HepG2 (cell line): ENCODE results near the gene CAPZB. TPM values are rescaled to one million over a fixed set of nuclear protein-coding genes. Genes with fewer than 3 reads are reported as not detected.

Source experiments
- ATAC-seq: fragments of 200-7000 bp; cut with Tn5 transposase; 3 replicates; pipeline ENCODE4 v1.9.1; 2020; ENCODE audit warnings: mild to moderate bottlenecking, moderate library complexity
- BruUV-seq: library from RNA; stranded (reverse); fragments of 400-500 nt; replicated peaks from 2 replicates; lab custom pipeline; 2021; lab: Mats Ljungman, UMichigan
- CTCF ChIA-PET: fragments of 300-600 bp; formaldehyde crosslinking; extraction: SDS; loops from one replicate; lab custom pipeline; 2021; ENCODE audit warnings: low total read pairs, inconsistent platforms, low intra/inter-chr PET ratio; lab: Yijun Ruan, JAX
- POLR2A ChIA-PET: fragments of 350-600 bp; sonication (Branson Sonifier 250); formaldehyde crosslinking; loops from one replicate; lab custom pipeline; 2020; ENCODE audit warnings: antibody characterized with exemption, inconsistent platforms; lab: Yijun Ruan, JAX
- DNase-seq: peaks from one replicate; pipeline ENCODE4 v3.0.0-alpha.2; 2015; ENCODE audit warnings: low spot score
- FAIRE-seq: peaks from 3 replicates; lab custom pipeline; 2011; peaks lifted over from hg19 to GRCh38; lab: Jason Lieb, UNC
- H2AFZ ChIP-seq: one replicate; pipeline ENCODE4 v1.6.1; 2011; ENCODE audit warnings: low read length, inconsistent platforms
- H3K27ac ChIP-seq: fragments of 300-600 bp; 3 replicates; pipeline ENCODE4 v1.8.0; 2011; ENCODE audit warnings: mixed run types, mild to moderate bottlenecking, mixed read lengths, low read length, inconsistent platforms; ENCODE audit not compliant: insufficient read depth; ENCODE audit errors: extremely low read length
- H3K27me3 ChIP-seq, 2 experiments: fragments of 200-600 bp in 1 of 2; 2 replicates in 1 of 2; 3 replicates in 1 of 2; pipeline versions ENCODE4 v1.6.0 to v1.8.0; 2011; ENCODE audit warnings: low read length in 2 of 2, mild to moderate bottlenecking in 2 of 2, moderate library complexity in 2 of 2, inconsistent platforms in 1 of 2; ENCODE audit not compliant: insufficient read depth in 2 of 2, control insufficient read depth in 1 of 2
- H3K36me3 ChIP-seq, 2 experiments: fragments of 200-600 bp in 1 of 2; replicated peaks in 1 of 2; 2 replicates in 1 of 2; 3 replicates in 1 of 2; pipeline versions ENCODE4 v1.5.1 to v1.8.0; 2011; ENCODE audit warnings: low read length in 2 of 2, inconsistent platforms in 1 of 2; ENCODE audit not compliant: insufficient read depth in 2 of 2, control insufficient read depth in 1 of 2
- H3K4me1 ChIP-seq: 2 replicates; pipeline ENCODE4 v1.5.1; 2012; ENCODE audit warnings: low read length, inconsistent platforms; ENCODE audit not compliant: insufficient read depth
- H3K4me2 ChIP-seq: 2 replicates; pipeline ENCODE4 v1.6.0; 2011; ENCODE audit warnings: low read depth, low read length, inconsistent platforms
- H3K4me3 ChIP-seq, 3 experiments: fragments of 200-600 bp in 1 of 3; sonication (generic), shearing (Covaris generic) in 1 of 3; replicated peaks in 1 of 3; 2 replicates each; pipeline ENCODE4 v1.5.1; 2011 to 2016; ENCODE audit warnings: low read length in 3 of 3, inconsistent platforms in 2 of 3, low read depth in 2 of 3, mild to moderate bottlenecking in 2 of 3, control low read depth in 1 of 3, mixed read lengths in 1 of 3; ENCODE audit not compliant: insufficient read depth in 1 of 3
- H3K79me2 ChIP-seq: one replicate; pipeline ENCODE4 v1.6.1; 2011; ENCODE audit warnings: low read length, inconsistent platforms; ENCODE audit not compliant: insufficient read depth
- H3K9ac ChIP-seq: 2 replicates; pipeline ENCODE4 v1.6.0; 2011; ENCODE audit warnings: mild to moderate bottlenecking, low read depth, low read length, inconsistent platforms; ENCODE audit not compliant: insufficient read depth
- H3K9me3 ChIP-seq: 2 replicates; pipeline ENCODE4 v1.5.1; 2012; ENCODE audit warnings: mild to moderate bottlenecking, low read length
- H4K20me1 ChIP-seq: 2 replicates; pipeline ENCODE4 v1.6.0; 2011; ENCODE audit warnings: inconsistent platforms, mild to moderate bottlenecking, low read length, moderate library complexity; ENCODE audit not compliant: insufficient read depth
- MXD4 ChIP-seq: IDR thresholded peaks from 2 replicates; pipeline ENCODE4 v1.6.1; 2016; ENCODE audit warnings: mild to moderate bottlenecking, missing biosample characterization, missing genetic modification reagents
- REST ChIP-seq, 2 experiments: IDR thresholded peaks; 2 replicates each; pipeline ENCODE4 v1.6.1; 2011 to 2012; ENCODE audit warnings: low read length in 2 of 2, borderline replicate concordance in 1 of 2, low read depth in 1 of 2, mild to moderate bottlenecking in 1 of 2, moderate library complexity in 1 of 2
- TEAD3 ChIP-seq: optimal IDR thresholded peaks from 2 replicates; pipeline ENCODE3; 2016; ENCODE audit warnings: borderline replicate concordance
- ZSCAN12 ChIP-seq: sonication (generic); formaldehyde crosslinking; IDR thresholded peaks from 2 replicates; pipeline ENCODE4 v1.9.0; 2021; ENCODE audit warnings: mild to moderate bottlenecking, missing genetic modification reagents
- WGBS: methylation state at CpG from one replicate; pipeline ENCODE4 v1.1.6; 2017; ENCODE audit warnings: low lambda C conversion rate; 5-methylcytosine and 5-hydroxymethylcytosine counted together
- in situ Hi-C: cut with HindIII; loops from 2 replicates; pipeline ENCODE4 v1.10.0; 2017; ENCODE audit warnings: low pct_unique_long_range_greater_than_20kb; ENCODE audit not compliant: extremely low pct_ligation_motif_present
- intact Hi-C: fragments of 100-400 bp; cut with micrococcal nuclease; formaldehyde crosslinking; loops from one replicate; pipeline ENCODE4 v1.10.0; 2022; ENCODE audit not compliant: unreplicated experiment
- polyA plus RNA-seq, 8 experiments: library from polyadenylated mRNA; depleted of rRNA in 3 of 8; stranded (reverse) in 7 of 8; unstranded in 1 of 8; fragments of >200 nt; fragmentation: Illumina TruSeq in 4 of 8; extraction: Trizol in 4 of 8; gene quantifications; 2 replicates each; pipeline versions ENCODE4 v1.2.1 to v1.2.3, GENCODE V29; 2011 to 2016; ENCODE audit warnings: low read depth in 4 of 8, missing spikeins in 1 of 8, mixed read lengths in 1 of 8; ENCODE audit not compliant: insufficient read depth in 1 of 8
- total RNA-seq, 5 experiments: library from RNA; depleted of rRNA; stranded (reverse); fragments of >200 nt; fragmentation: Illumina TruSeq; extraction: Trizol; gene quantifications; 2 replicates each; pipeline ENCODE4 v1.2.3, GENCODE V29; 2016; ENCODE audit warnings: low read depth in 1 of 5

CAPZB gene
- total and polyA plus RNA-seq, 2 of the 13 experiments (the other 11 are each of a cell fraction or from before 2014, with no cell fraction given) = 58.9 to 76.9 TPM

DNA sequence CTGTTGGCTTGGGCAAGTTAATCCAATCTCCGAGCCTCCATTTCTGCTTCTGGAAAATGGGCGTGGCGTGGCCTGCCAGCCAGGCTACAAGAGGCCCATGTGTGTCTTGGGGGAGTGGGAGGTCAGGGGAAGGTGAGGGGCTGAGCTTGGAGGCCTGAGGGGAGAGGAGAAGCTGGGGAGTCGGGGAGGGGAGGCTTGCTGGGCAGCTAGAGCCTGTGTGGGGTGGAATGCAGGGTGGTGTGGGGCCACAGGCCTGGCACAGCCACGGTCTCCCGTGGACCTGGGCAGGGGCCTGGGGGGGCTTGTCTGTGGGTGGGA is 158.6 kb downstream of the CAPZB start:
- ATAC-seq (no peak), DNase-seq (no peak), FAIRE-seq (no peak)
- Histone ChIP-seq H4K20me1 (no peaks in the 10 kb centered on the region), H3K9ac (no peak overlapping the region), H3K27ac (no peak overlapping the region), H3K4me2 (no peak overlapping the region), H3K36me3 (peaks cover 18 to 49% of the 10 kb centered on the region in 2 experiments), H3K9me3 (no peaks in the 10 kb centered on the region), H2AFZ (no peak overlapping the region), H3K4me1 (no peaks in the 10 kb centered on the region), H3K79me2 (no peaks in the 10 kb centered on the region), H3K4me3 (no peak overlapping the region), H3K27me3 (no peaks in the 10 kb centered on the region)
- in situ Hi-C loops (no loop called here), intact Hi-C loops (no loop called here)
- ChIA-PET POLR2A (no interaction called here), CTCF (no interaction called here)
- no peak for TF ChIP-seq TEAD3 (CRISPR knock-in tag)
- TF ChIP-seq ZSCAN12 (CRISPR knock-in tag) = no peak
- TF ChIP-seq REST (IDR thresholded peaks at IDR 0.05; ENCODE audit: borderline replicate concordance in 1 of 2, low read depth in 1 of 2, low read length in 2 of 2) = no peak
- TF ChIP-seq MXD4 (CRISPR knock-in tag) = no peak
- no TSS peak for BruUV-seq
- 88% methylated on average over 4 of the region's 6 CpGs for WGBS
